HepG2 (cell line): ENCODE data around the gene HHIPL1. TPM values are rescaled to one million over a fixed set of nuclear protein-coding genes. Genes with fewer than 3 reads are reported as not detected.

Experiments used
- AKNA ChIP-seq: sonication (generic); formaldehyde crosslinking; IDR thresholded peaks from 2 replicates; pipeline ENCODE4 v1.4.0; 2020; ENCODE audit warnings: missing genetic modification reagents, borderline replicate concordance
- CENPBD1 ChIP-seq: sonication (generic); formaldehyde crosslinking; IDR thresholded peaks from 2 replicates; pipeline ENCODE4 v1.8.0; 2022; ENCODE audit warnings: missing genetic modification reagents, low read depth, mild to moderate bottlenecking, borderline replicate concordance
- CHD4 ChIP-seq: fragments of 200-600 bp; sonication (generic); IDR thresholded peaks from 2 replicates; pipeline ENCODE4 v1.7.0; 2017; ENCODE audit warnings: mild to moderate bottlenecking, low read length, borderline replicate concordance
- MAFK ChIP-seq, 2 experiments: IDR thresholded peaks in 1 of 2; conservative IDR thresholded peaks in 1 of 2; 2 replicates each; pipeline ENCODE4 v1.6.1; 2011; ENCODE audit warnings: improper control_type of control experiment in 2 of 2, low read length in 2 of 2
- MED1 ChIP-seq: sonication (generic); formaldehyde crosslinking; IDR thresholded peaks from 2 replicates; pipeline ENCODE4 v1.4.0; 2020; ENCODE audit warnings: missing genetic modification reagents
- NR3C1 ChIP-seq: sonication (generic); formaldehyde crosslinking; IDR thresholded peaks from 2 replicates; pipeline ENCODE4 v1.4.0; 2020; ENCODE audit warnings: missing genetic modification reagents
- PRDM15 ChIP-seq: sonication (generic); formaldehyde crosslinking; IDR thresholded peaks from 2 replicates; pipeline ENCODE4 v1.4.0; 2020; ENCODE audit warnings: missing genetic modification reagents
- SIN3A ChIP-seq: IDR thresholded peaks from 2 replicates; pipeline ENCODE4 v1.6.1; 2011; ENCODE audit warnings: low read depth, mild to moderate bottlenecking, control low read depth, low read length, borderline replicate concordance
- SP2 ChIP-seq: sonication (generic); formaldehyde crosslinking; IDR thresholded peaks from 2 replicates; pipeline ENCODE4 v1.5.1; 2020; ENCODE audit warnings: mild to moderate bottlenecking, missing genetic modification reagents
- SRSF9 ChIP-seq: fragments of 200-400 bp; formaldehyde crosslinking; IDR thresholded peaks from 2 replicates; pipeline ENCODE4 v1.6.1; 2018; ENCODE audit warnings: borderline replicate concordance, mild to moderate bottlenecking, low read depth, low read length; ENCODE audit not compliant: insufficient read depth, poor library complexity, severe bottlenecking
- SUZ12 ChIP-seq: fragments of 150-350 bp; IDR thresholded peaks from 2 replicates; pipeline ENCODE4 v1.6.1; 2014; ENCODE audit warnings: low read depth, low read length
- TFDP2 ChIP-seq: sonication (generic); formaldehyde crosslinking; IDR thresholded peaks from 2 replicates; pipeline ENCODE4 v1.4.0; 2020; ENCODE audit warnings: missing genetic modification reagents
- UBTF ChIP-seq: sonication (generic); formaldehyde crosslinking; IDR thresholded peaks from 2 replicates; pipeline ENCODE4 v1.4.0; 2020; ENCODE audit warnings: mild to moderate bottlenecking, missing genetic modification reagents
- ZNF225 ChIP-seq: sonication (generic); formaldehyde crosslinking; IDR thresholded peaks from 2 replicates; pipeline ENCODE4 v1.4.0; 2020; ENCODE audit warnings: mild to moderate bottlenecking, missing genetic modification reagents
- ZNF34 ChIP-seq: sonication (generic); formaldehyde crosslinking; IDR thresholded peaks from 2 replicates; pipeline ENCODE4 v1.4.0; 2020; ENCODE audit warnings: mild to moderate bottlenecking, missing genetic modification reagents, borderline replicate concordance
- polyA plus RNA-seq, 8 experiments: library from polyadenylated mRNA; depleted of rRNA in 3 of 8; stranded (reverse) in 7 of 8; unstranded in 1 of 8; fragments of >200 nt; fragmentation: Illumina TruSeq in 4 of 8; extraction: Trizol in 4 of 8; gene quantifications; 2 replicates each; pipeline versions ENCODE4 v1.2.1 to v1.2.3, GENCODE V29; 2011 to 2016; ENCODE audit warnings: low read depth in 4 of 8, missing spikeins in 1 of 8, mixed read lengths in 1 of 8; ENCODE audit not compliant: insufficient read depth in 1 of 8
- total RNA-seq, 5 experiments: library from RNA; depleted of rRNA; stranded (reverse); fragments of >200 nt; fragmentation: Illumina TruSeq; extraction: Trizol; gene quantifications; 2 replicates each; pipeline ENCODE4 v1.2.3, GENCODE V29; 2016; ENCODE audit warnings: low read depth in 1 of 5

Gene HHIPL1
- total and polyA plus RNA-seq, 2 of the 13 experiments (the other 11 are each of a cell fraction or from before 2014, with no cell fraction given): not detected

- peak; percentile 44; the same call in 1 of the 2 replicates for TF ChIP-seq SP2 (CRISPR knock-in tag)
- peak; percentile 78 for TF ChIP-seq SIN3A
- no peak for TF ChIP-seq SRSF9
- 0 out of 2 replicates have a peak, but pooled peaks have one; percentile 9 for TF ChIP-seq UBTF (CRISPR knock-in tag)
- TF ChIP-seq CENPBD1 (CRISPR knock-in tag): no peak
- peak; percentile 64; the same call in 1 of the 2 replicates for TF ChIP-seq TFDP2
- TF ChIP-seq AKNA: no peak
- no peak for TF ChIP-seq SUZ12
- 0 out of 2 replicates have a peak, but pooled peaks have one; percentile 33 for TF ChIP-seq MED1
- TF ChIP-seq PRDM15: no peak
- no peak for TF ChIP-seq MAFK (conservative IDR thresholded peaks at IDR 0.05 in 1 of 2, IDR thresholded peaks at IDR 0.05 in 1 of 2; ENCODE audit: low read length in 2 of 2)
- TF ChIP-seq ZNF34 (CRISPR knock-in tag): no peak
- no peak for TF ChIP-seq CHD4
- peak; percentile 19; the same call in 1 of the 2 replicates for TF ChIP-seq ZNF225
- no peak for TF ChIP-seq NR3C1
Measured at GRCh38 chr14:99683619-99684409, 38.9 kb downstream of the HHIPL1 start, which contains the start of gene CYP46A1 (continued).
